Measurements from ENCODE around the gene FNDC4.

- TF ChIP-seq POLR2AphosphoS5 (IDR thresholded peaks at IDR 0.05; ENCODE audit: low read depth, low read length) (no peak), FOXP2 (optimal IDR thresholded peaks at IDR 0.05; ENCODE audit: borderline replicate concordance, extremely low read depth, extremely low read length, insufficient read depth) (no peak), TAF1 (IDR thresholded peaks at IDR 0.05; ENCODE audit: borderline replicate concordance, insufficient read depth, low read length) (no peak), SIN3A (IDR thresholded peaks at IDR 0.05; ENCODE audit: borderline replicate concordance, insufficient read depth, low read length) (no peak)
Observed at GRCh38 chr2:27501042-27501441, 6.0 kb upstream of the FNDC4 start.
